HEK293 (cell line): ENCODE measurements around the gene PSMD8.
A peak's percentile ranks its signal among the peaks of the same experiment; 100 is the strongest.

Experiments used
- HOXD13 ChIP-seq: sonication (generic); formaldehyde crosslinking; IDR thresholded peaks from 2 replicates; pipeline ENCODE4 v1.8.0; 2022; ENCODE audit warnings: missing genetic modification reagents, borderline replicate concordance
- KLF10 ChIP-seq: fragments of 450-650 bp; IDR thresholded peaks from 2 replicates; pipeline ENCODE4 v1.5.1; 2018; ENCODE audit warnings: missing biosample characterization, mild to moderate bottlenecking, missing genetic modification characterization
- SCRT1 ChIP-seq: fragments of 450-650 bp; formaldehyde crosslinking; IDR thresholded peaks from 2 replicates; pipeline ENCODE4 v1.5.1; 2016; ENCODE audit warnings: missing biosample characterization, missing genetic modification characterization, borderline replicate concordance
- TSHZ1 ChIP-seq: fragments of 450-650 bp; formaldehyde crosslinking; IDR thresholded peaks from 2 replicates; pipeline ENCODE4 v1.5.1; 2016; ENCODE audit warnings: missing biosample characterization, missing genetic modification characterization, borderline replicate concordance
- WT1 ChIP-seq: fragments of 450-650 bp; formaldehyde crosslinking; IDR thresholded peaks from 2 replicates; pipeline ENCODE4 v1.5.1; 2016; ENCODE audit warnings: missing biosample characterization, missing genetic modification characterization
- ZNF140 ChIP-seq: fragments of 450-650 bp; formaldehyde crosslinking; IDR thresholded peaks from 2 replicates; pipeline ENCODE4 v1.5.1; 2016; ENCODE audit warnings: missing biosample characterization, missing genetic modification characterization
- ZNF146 ChIP-seq: fragments of 450-650 bp; formaldehyde crosslinking; IDR thresholded peaks from 2 replicates; pipeline ENCODE4 v1.5.1; 2016; ENCODE audit warnings: missing biosample characterization, missing genetic modification characterization
- ZNF155 ChIP-seq: fragments of 450-650 bp; formaldehyde crosslinking; IDR thresholded peaks from 2 replicates; pipeline ENCODE4 v1.5.1; 2016; ENCODE audit warnings: missing biosample characterization, missing genetic modification characterization
- ZNF157 ChIP-seq: fragments of 450-650 bp; formaldehyde crosslinking; IDR thresholded peaks from 2 replicates; pipeline ENCODE4 v1.5.1; 2016; ENCODE audit warnings: missing biosample characterization, missing genetic modification characterization
- ZNF221 ChIP-seq: fragments of 450-650 bp; formaldehyde crosslinking; IDR thresholded peaks from 2 replicates; pipeline ENCODE4 v1.5.1; 2017; ENCODE audit warnings: missing biosample characterization, missing genetic modification characterization, borderline replicate concordance
- ZNF223 ChIP-seq: fragments of 450-650 bp; formaldehyde crosslinking; IDR thresholded peaks from 2 replicates; pipeline ENCODE4 v1.5.1; 2016; ENCODE audit warnings: missing biosample characterization, missing genetic modification characterization
- ZNF23 ChIP-seq: fragments of 450-650 bp; formaldehyde crosslinking; IDR thresholded peaks from 2 replicates; pipeline ENCODE4 v1.5.1; 2016; ENCODE audit warnings: missing biosample characterization, missing genetic modification characterization, borderline replicate concordance
- ZNF335 ChIP-seq: fragments of 450-650 bp; formaldehyde crosslinking; conservative IDR thresholded peaks from 2 replicates; pipeline ENCODE4 v1.5.1; 2016; ENCODE audit warnings: missing biosample characterization, missing genetic modification characterization
- ZNF391 ChIP-seq: fragments of 450-650 bp; formaldehyde crosslinking; IDR thresholded peaks from 2 replicates; pipeline ENCODE4 v1.5.1; 2016; ENCODE audit warnings: low read depth, missing biosample characterization, missing genetic modification characterization, borderline replicate concordance
- ZNF426 ChIP-seq: fragments of 450-650 bp; formaldehyde crosslinking; IDR thresholded peaks from 2 replicates; pipeline ENCODE4 v1.5.1; 2017; ENCODE audit warnings: missing biosample characterization, missing genetic modification characterization, mild to moderate bottlenecking, inconsistent platforms, moderate library complexity
- ZNF48 ChIP-seq: fragments of 450-650 bp; formaldehyde crosslinking; IDR thresholded peaks from 2 replicates; pipeline ENCODE4 v1.5.1; 2016; ENCODE audit warnings: missing biosample characterization, missing genetic modification characterization
- ZNF521 ChIP-seq: fragments of 450-650 bp; formaldehyde crosslinking; IDR thresholded peaks from 2 replicates; pipeline ENCODE4 v1.5.1; 2017; ENCODE audit warnings: missing biosample characterization, mild to moderate bottlenecking, missing genetic modification characterization
- ZNF529 ChIP-seq: fragments of 450-650 bp; formaldehyde crosslinking; IDR thresholded peaks from 2 replicates; pipeline ENCODE4 v1.5.1; 2017; ENCODE audit warnings: missing genetic modification characterization, missing biosample characterization; ENCODE audit not compliant: insufficient replicate concordance
- ZNF548 ChIP-seq: fragments of 450-650 bp; formaldehyde crosslinking; IDR thresholded peaks from 2 replicates; pipeline ENCODE4 v1.5.1; 2016; ENCODE audit warnings: missing biosample characterization, missing genetic modification characterization
- ZNF585B ChIP-seq: fragments of 450-650 bp; formaldehyde crosslinking; IDR thresholded peaks from 2 replicates; pipeline ENCODE4 v1.5.1; 2016; ENCODE audit warnings: missing biosample characterization, missing genetic modification characterization
- ZNF645 ChIP-seq: fragments of 450-650 bp; formaldehyde crosslinking; IDR thresholded peaks from 2 replicates; pipeline ENCODE4; 2016; ENCODE audit warnings: missing biosample characterization, missing genetic modification characterization
- ZNF664 ChIP-seq: fragments of 450-650 bp; formaldehyde crosslinking; IDR thresholded peaks from 2 replicates; pipeline ENCODE4 v1.5.1; 2016; ENCODE audit warnings: missing biosample characterization, missing genetic modification characterization
- ZNF830 ChIP-seq: fragments of 450-650 bp; IDR thresholded peaks from 2 replicates; pipeline ENCODE4 v1.5.0; 2018; ENCODE audit warnings: missing biosample characterization, missing genetic modification characterization, low read depth, mild to moderate bottlenecking, moderate library complexity
- ZNF843 ChIP-seq: fragments of 450-650 bp; formaldehyde crosslinking; IDR thresholded peaks from 2 replicates; pipeline ENCODE4 v1.5.1; 2016; ENCODE audit warnings: missing biosample characterization, missing genetic modification characterization
- ZSCAN23 ChIP-seq: fragments of 450-650 bp; formaldehyde crosslinking; IDR thresholded peaks from 2 replicates; pipeline ENCODE4 v1.5.1; 2016; ENCODE audit warnings: missing biosample characterization, missing genetic modification characterization
- TF ChIP-seq, protein P1 (sequence below): fragments of 450-650 bp; formaldehyde crosslinking; IDR thresholded peaks from 2 replicates; pipeline ENCODE4 v1.5.1; 2017; ENCODE audit warnings: missing biosample characterization, missing genetic modification characterization
- TF ChIP-seq, protein P2 (sequence below): fragments of 450-650 bp; formaldehyde crosslinking; IDR thresholded peaks from 2 replicates; pipeline ENCODE4 v1.5.1; 2016; ENCODE audit warnings: missing biosample characterization, missing genetic modification characterization
- TF ChIP-seq, protein P3 (sequence below): fragments of 450-650 bp; formaldehyde crosslinking; IDR thresholded peaks from 2 replicates; pipeline ENCODE4 v1.5.1; 2016; ENCODE audit warnings: missing biosample characterization, missing genetic modification characterization

The PSMD8 gene

DNA sequence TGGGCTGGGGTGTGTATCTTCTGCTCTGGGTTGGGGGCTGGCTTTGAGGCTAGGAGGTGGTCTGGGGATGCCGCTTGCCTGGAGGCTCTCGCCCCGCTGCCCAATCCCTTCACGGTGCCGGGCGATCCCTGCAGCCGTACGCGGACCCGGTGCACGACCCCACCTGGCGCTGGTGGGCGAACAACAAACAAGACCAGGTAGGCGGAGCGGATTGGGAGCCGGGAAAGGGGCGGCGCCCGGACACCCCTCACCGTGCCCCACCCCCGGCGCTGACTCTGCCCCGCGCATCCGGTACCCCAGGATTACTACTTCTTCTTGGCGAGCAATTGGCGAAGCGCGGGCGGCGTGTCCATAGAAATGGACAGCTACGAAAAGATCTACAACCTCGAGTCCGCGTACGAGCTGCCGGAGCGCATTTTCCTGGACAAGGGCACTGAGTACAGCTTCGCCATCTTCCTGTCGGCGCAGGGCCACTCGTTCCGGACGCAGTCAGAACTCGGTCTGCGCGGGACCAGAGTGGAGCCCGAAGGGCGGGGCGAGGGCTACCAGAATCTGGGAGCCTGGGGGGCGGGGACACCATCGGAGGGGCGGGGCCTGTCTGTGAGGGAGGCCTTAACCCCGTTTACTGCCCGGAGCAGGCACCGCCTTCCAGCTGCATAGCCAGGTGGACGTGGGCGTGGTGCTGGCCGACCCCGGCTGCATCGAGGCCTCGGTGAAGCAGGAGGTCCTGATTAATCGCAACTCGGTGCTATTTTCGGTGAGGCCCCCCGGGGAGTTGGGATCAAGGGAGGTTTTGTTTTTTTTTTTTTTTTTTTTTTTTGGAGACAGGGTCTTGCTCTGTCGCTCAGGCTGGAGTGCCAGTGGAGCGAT is 12.1 kb upstream of the PSMD8 start (continued):
- peak; percentile 98 for TF ChIP-seq KLF10 (tag by site-specific recombination)
- TF ChIP-seq ZNF529 (tag by site-specific recombination) = no peak
- peak; percentile 73; the same call in 1 of the 2 replicates for TF ChIP-seq WT1 (tag by site-specific recombination)
- no peak for TF ChIP-seq ZNF223 (tag by site-specific recombination)
- no peak for TF ChIP-seq ZNF221 (tag by site-specific recombination)
- TF ChIP-seq TSHZ1 (tag by site-specific recombination) = no peak
- TF ChIP-seq, protein P1, sequence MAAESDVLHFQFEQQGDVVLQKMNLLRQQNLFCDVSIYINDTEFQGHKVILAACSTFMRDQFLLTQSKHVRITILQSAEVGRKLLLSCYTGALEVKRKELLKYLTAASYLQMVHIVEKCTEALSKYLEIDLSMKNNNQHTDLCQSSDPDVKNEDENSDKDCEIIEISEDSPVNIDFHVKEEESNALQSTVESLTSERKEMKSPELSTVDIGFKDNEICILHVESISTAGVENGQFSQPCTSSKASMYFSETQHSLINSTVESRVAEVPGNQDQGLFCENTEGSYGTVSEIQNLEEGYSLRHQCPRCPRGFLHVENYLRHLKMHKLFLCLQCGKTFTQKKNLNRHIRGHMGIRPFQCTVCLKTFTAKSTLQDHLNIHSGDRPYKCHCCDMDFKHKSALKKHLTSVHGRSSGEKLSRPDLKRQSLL (tag by site-specific recombination) = no peak
- TF ChIP-seq ZNF140 = no peak
- TF ChIP-seq ZNF155 (tag by site-specific recombination) = no peak
- no peak for TF ChIP-seq ZNF23 (tag by site-specific recombination)
- TF ChIP-seq, protein P2, sequence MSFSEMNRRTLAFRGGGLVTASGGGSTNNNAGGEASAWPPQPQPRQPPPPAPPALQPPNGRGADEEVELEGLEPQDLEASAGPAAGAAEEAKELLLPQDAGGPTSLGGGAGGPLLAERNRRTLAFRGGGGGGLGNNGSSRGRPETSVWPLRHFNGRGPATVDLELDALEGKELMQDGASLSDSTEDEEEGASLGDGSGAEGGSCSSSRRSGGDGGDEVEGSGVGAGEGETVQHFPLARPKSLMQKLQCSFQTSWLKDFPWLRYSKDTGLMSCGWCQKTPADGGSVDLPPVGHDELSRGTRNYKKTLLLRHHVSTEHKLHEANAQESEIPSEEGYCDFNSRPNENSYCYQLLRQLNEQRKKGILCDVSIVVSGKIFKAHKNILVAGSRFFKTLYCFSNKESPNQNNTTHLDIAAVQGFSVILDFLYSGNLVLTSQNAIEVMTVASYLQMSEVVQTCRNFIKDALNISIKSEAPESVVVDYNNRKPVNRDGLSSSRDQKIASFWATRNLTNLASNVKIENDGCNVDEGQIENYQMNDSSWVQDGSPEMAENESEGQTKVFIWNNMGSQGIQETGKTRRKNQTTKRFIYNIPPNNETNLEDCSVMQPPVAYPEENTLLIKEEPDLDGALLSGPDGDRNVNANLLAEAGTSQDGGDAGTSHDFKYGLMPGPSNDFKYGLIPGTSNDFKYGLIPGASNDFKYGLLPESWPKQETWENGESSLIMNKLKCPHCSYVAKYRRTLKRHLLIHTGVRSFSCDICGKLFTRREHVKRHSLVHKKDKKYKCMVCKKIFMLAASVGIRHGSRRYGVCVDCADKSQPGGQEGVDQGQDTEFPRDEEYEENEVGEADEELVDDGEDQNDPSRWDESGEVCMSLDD = peak; percentile 98
- no peak for TF ChIP-seq ZNF48 (tag by site-specific recombination)
- no peak for TF ChIP-seq ZNF830 (tag by site-specific recombination)
- TF ChIP-seq ZNF521 (tag by site-specific recombination) = no peak
- TF ChIP-seq ZNF146 (tag by site-specific recombination) = no peak
- peak; percentile 95 for TF ChIP-seq ZNF335
- TF ChIP-seq SCRT1 (tag by site-specific recombination) = no peak
- 0 out of 2 replicates have a peak, but pooled peaks have one; percentile 75 for TF ChIP-seq ZSCAN23 (tag by site-specific recombination)
- TF ChIP-seq ZNF843 (tag by site-specific recombination) = peak; percentile 33
- TF ChIP-seq ZNF585B = no peak
- TF ChIP-seq ZNF664 (tag by site-specific recombination) = no peak
- TF ChIP-seq ZNF548 (tag by site-specific recombination) = no peak
- no peak for TF ChIP-seq ZNF426 (tag by site-specific recombination)
- TF ChIP-seq ZNF645 (tag by site-specific recombination) = no peak
- no peak for TF ChIP-seq HOXD13 (CRISPR knock-in tag)
- TF ChIP-seq ZNF391 (tag by site-specific recombination) = peak; percentile 25; the same call in 1 of the 2 replicates
- TF ChIP-seq, protein P3, sequence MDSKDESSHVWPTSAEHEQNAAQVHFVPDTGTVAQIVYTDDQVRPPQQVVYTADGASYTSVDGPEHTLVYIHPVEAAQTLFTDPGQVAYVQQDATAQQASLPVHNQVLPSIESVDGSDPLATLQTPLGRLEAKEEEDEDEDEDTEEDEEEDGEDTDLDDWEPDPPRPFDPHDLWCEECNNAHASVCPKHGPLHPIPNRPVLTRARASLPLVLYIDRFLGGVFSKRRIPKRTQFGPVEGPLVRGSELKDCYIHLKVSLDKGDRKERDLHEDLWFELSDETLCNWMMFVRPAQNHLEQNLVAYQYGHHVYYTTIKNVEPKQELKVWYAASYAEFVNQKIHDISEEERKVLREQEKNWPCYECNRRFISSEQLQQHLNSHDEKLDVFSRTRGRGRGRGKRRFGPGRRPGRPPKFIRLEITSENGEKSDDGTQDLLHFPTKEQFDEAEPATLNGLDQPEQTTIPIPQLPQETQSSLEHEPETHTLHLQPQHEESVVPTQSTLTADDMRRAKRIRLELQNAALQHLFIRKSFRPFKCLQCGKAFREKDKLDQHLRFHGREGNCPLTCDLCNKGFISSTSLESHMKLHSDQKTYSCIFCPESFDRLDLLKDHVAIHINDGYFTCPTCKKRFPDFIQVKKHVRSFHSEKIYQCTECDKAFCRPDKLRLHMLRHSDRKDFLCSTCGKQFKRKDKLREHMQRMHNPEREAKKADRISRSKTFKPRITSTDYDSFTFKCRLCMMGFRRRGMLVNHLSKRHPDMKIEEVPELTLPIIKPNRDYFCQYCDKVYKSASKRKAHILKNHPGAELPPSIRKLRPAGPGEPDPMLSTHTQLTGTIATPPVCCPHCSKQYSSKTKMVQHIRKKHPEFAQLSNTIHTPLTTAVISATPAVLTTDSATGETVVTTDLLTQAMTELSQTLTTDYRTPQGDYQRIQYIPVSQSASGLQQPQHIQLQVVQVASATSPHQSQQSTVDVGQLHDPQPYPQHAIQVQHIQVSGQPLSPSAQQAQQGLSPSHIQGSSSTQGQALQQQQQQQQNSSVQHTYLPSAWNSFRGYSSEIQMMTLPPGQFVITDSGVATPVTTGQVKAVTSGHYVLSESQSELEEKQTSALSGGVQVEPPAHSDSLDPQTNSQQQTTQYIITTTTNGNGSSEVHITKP (tag by site-specific recombination) = peak; percentile 86
- no peak for TF ChIP-seq ZNF157
